Neuronal stem cell (in vitro differentiated cells): ENCODE data around the gene ODAD4.
"Not testable (repeated sequence)": the region's sequence is repeated elsewhere in the genome, so short reads cannot be mapped to it uniquely, and the experiment has no call there.

ENCODE experiments used
- DNase-seq: peaks from one replicate; pipeline ENCODE4 v3.0.0-alpha.2; 2013; ENCODE audit warnings: low spot score
- H2AFZ ChIP-seq: one replicate; pipeline ENCODE4 v1.6.1; 2013; ENCODE audit warnings: mild to moderate bottlenecking, low read length, inconsistent platforms
- H2AK5ac ChIP-seq: 2 replicates; pipeline ENCODE4 v1.6.1; 2013; ENCODE audit warnings: low read depth, mild to moderate bottlenecking, inconsistent platforms, low read length, moderate library complexity, mixed read lengths
- H2BK120ac ChIP-seq: 2 replicates; pipeline ENCODE4 v1.6.1; 2013; ENCODE audit warnings: low read depth, mild to moderate bottlenecking, inconsistent platforms, low read length, moderate library complexity, mixed read lengths
- H2BK12ac ChIP-seq: one replicate; pipeline ENCODE4 v1.6.1; 2013; ENCODE audit warnings: low read length, inconsistent platforms
- H2BK15ac ChIP-seq: 2 replicates; pipeline ENCODE4 v1.6.1; 2013; ENCODE audit warnings: mild to moderate bottlenecking, low read length, inconsistent platforms, mixed read lengths
- H2BK5ac ChIP-seq: one replicate; pipeline ENCODE4 v1.6.1; 2013; ENCODE audit warnings: inconsistent platforms, mild to moderate bottlenecking, low read length, moderate library complexity
- H3K14ac ChIP-seq: one replicate; pipeline ENCODE4 v1.6.1; 2013; ENCODE audit warnings: low read length, inconsistent platforms
- H3K18ac ChIP-seq: 2 replicates; pipeline ENCODE4 v1.6.1; 2013; ENCODE audit warnings: low read length, inconsistent platforms
- H3K23ac ChIP-seq: 2 replicates; pipeline ENCODE4 v1.6.1; 2013; ENCODE audit warnings: low read depth, mild to moderate bottlenecking, mixed read lengths, low read length, inconsistent platforms; ENCODE audit not compliant: poor library complexity
- H3K27ac ChIP-seq: replicated peaks from 3 replicates; pipeline ENCODE4 v1.5.1; 2013; ENCODE audit warnings: low read length, inconsistent platforms
- H3K27me3 ChIP-seq, 3 experiments: 2 replicates each; pipeline ENCODE4 v1.6.1; 2013; ENCODE audit warnings: low read length in 3 of 3, mild to moderate bottlenecking in 2 of 3, inconsistent platforms in 1 of 3, low read depth in 1 of 3, mixed read lengths in 1 of 3, moderate library complexity in 1 of 3; ENCODE audit not compliant: control insufficient read depth in 3 of 3, insufficient read depth in 3 of 3
- H3K36me3 ChIP-seq, 2 donors: replicated peaks in 1 of 2; 2 replicates each; pipeline ENCODE4 v1.6.1; 2013; ENCODE audit warnings: low read length in 2 of 2; ENCODE audit not compliant: control insufficient read depth in 2 of 2, insufficient read depth in 2 of 2
- H3K4ac ChIP-seq: 2 replicates; pipeline ENCODE4 v1.6.1; 2013; ENCODE audit warnings: inconsistent platforms, mild to moderate bottlenecking, low read length, moderate library complexity
- H3K4me1 ChIP-seq, 2 donors: 1 replicate in 1 of 2; 2 replicates in 1 of 2; pipeline ENCODE4 v1.6.1; 2013; ENCODE audit warnings: low read length in 2 of 2, low read depth in 1 of 2; ENCODE audit not compliant: control insufficient read depth in 2 of 2, insufficient read depth in 1 of 2
- H3K4me2 ChIP-seq: one replicate; pipeline ENCODE4 v1.6.1; 2013; ENCODE audit warnings: mild to moderate bottlenecking, low read length, inconsistent platforms; ENCODE audit not compliant: insufficient read depth, poor library complexity, severe bottlenecking
- H3K4me3 ChIP-seq, 2 donors: 2 replicates each; pipeline ENCODE4 v1.5.1; 2013; ENCODE audit warnings: low read length in 2 of 2, mild to moderate bottlenecking in 2 of 2, inconsistent platforms in 1 of 2, moderate library complexity in 1 of 2
- H3K79me1 ChIP-seq: one replicate; pipeline ENCODE4 v1.6.1; 2013; ENCODE audit warnings: low read depth, mild to moderate bottlenecking, inconsistent platforms, low read length, moderate library complexity
- H3K9ac ChIP-seq: one replicate; pipeline ENCODE4 v1.6.1; 2013; ENCODE audit warnings: mild to moderate bottlenecking, low read depth, low read length, inconsistent platforms; ENCODE audit not compliant: poor library complexity
- H3K9me3 ChIP-seq, 2 donors: replicated peaks in 1 of 2; 2 replicates each; pipeline versions ENCODE3 to v1.6.1; 2013; ENCODE audit warnings: low read length in 2 of 2, mild to moderate bottlenecking in 2 of 2, inconsistent platforms in 1 of 2, low read depth in 1 of 2, mixed read lengths in 1 of 2, moderate library complexity in 1 of 2; ENCODE audit not compliant: control insufficient read depth in 2 of 2, insufficient read depth in 1 of 2
- H4K8ac ChIP-seq: one replicate; pipeline ENCODE4 v1.6.1; 2013; ENCODE audit warnings: low read depth, mild to moderate bottlenecking, inconsistent platforms, low read length, moderate library complexity
- H4K91ac ChIP-seq: one replicate; pipeline ENCODE4 v1.6.1; 2013; ENCODE audit warnings: low read length, low read depth, mild to moderate bottlenecking, inconsistent platforms; ENCODE audit not compliant: poor library complexity
- WGBS, 2 donors: extraction: QIAGEN DNeasy Blood & Tissue Kit; methylation state at CpG; one replicate each; pipeline ENCODE4 v1.1.7; 2013; ENCODE audit warnings: missing lambda C conversion rate in 2 of 2, mixed read lengths in 1 of 2; ENCODE audit not compliant: insufficient read length in 2 of 2, insufficient replicate concordance in 1 of 2; ENCODE audit errors: extremely low coverage in 2 of 2; 5-methylcytosine and 5-hydroxymethylcytosine counted together

Gene ODAD4

GRCh38 chr17:41928693-41929251 is 1.6 kb upstream of the ODAD4 start:
- Histone ChIP-seq H2AK5ac (no peak overlapping the region), H2BK120ac (no peak overlapping the region), H2BK5ac (no peak overlapping the region), H3K9ac (no peak overlapping the region), H3K4me3 (no peak overlapping the region), H3K14ac (no peak overlapping the region), H3K79me1 (no peaks in the 10 kb centered on the region), H3K4me1 (peaks cover 2 to 11% of the 10 kb centered on the region in 2 donors), H4K8ac (no peak overlapping the region), H4K91ac (no peak overlapping the region), H2AFZ (peak overlapping the region; percentile 1), H3K4ac (no peak overlapping the region), H3K9me3 (peaks cover 0 to 2% of the 10 kb centered on the region in 2 donors), H3K23ac (no peak overlapping the region), H3K36me3 (no peaks in the 10 kb centered on the region), H2BK15ac (no peak overlapping the region), H3K27ac (no peak overlapping the region), H3K18ac (no peak overlapping the region), H3K4me2 (no peak overlapping the region), H2BK12ac (no peak overlapping the region), H3K27me3 (no peaks in the 10 kb centered on the region)
- WGBS, 2 donors, result no CpG with 5 or more reads among the region's 6 CpGs
- DNase-seq, result no peak

- H3K27me3 ChIP-seq, H3K14ac ChIP-seq, H4K91ac ChIP-seq, DNase-seq, H4K8ac ChIP-seq, H2AK5ac ChIP-seq, H2BK5ac ChIP-seq, H3K23ac ChIP-seq, H3K4ac ChIP-seq, H3K79me1 ChIP-seq, H3K18ac ChIP-seq, H3K9me3 ChIP-seq, H3K9ac ChIP-seq, H2BK120ac ChIP-seq, H2BK12ac ChIP-seq, H2BK15ac ChIP-seq, H3K36me3 ChIP-seq: not testable (repeated sequence)
- no CpG with 5 or more reads among the region's 18 CpGs for WGBS, 2 donors
- H3K4me3 ChIP-seq, result peak overlapping the region; percentile 65 to 84
- peak overlapping the region; percentile 90 for H2AFZ ChIP-seq
- H3K27ac ChIP-seq, result peak overlapping the region; percentile 29
- H3K4me1 ChIP-seq, result peaks cover 2 to 11% of the 10 kb centered on the region in 2 donors
- peak overlapping the region; percentile 58 for H3K4me2 ChIP-seq
Measured at GRCh38 chr17:41930833-41931156, 378 bp downstream of the ODAD4 start.

GRCh38 chr17:41931715-41932114 is 1.3 kb downstream of the ODAD4 start:
- H3K4me1 ChIP-seq, result peaks cover 2 to 11% of the 10 kb centered on the region in 2 donors
- not testable (repeated sequence) for H3K9ac ChIP-seq, H2BK15ac ChIP-seq, H3K18ac ChIP-seq, H2AFZ ChIP-seq, H2AK5ac ChIP-seq, H4K91ac ChIP-seq, H2BK5ac ChIP-seq, H4K8ac ChIP-seq, DNase-seq, H3K27ac ChIP-seq, H3K27me3 ChIP-seq, H2BK120ac ChIP-seq, H2BK12ac ChIP-seq, H3K4ac ChIP-seq, H3K4me2 ChIP-seq, H3K23ac ChIP-seq, H3K79me1 ChIP-seq, H3K9me3 ChIP-seq, H3K4me3 ChIP-seq, H3K14ac ChIP-seq
- WGBS, 2 donors, result no CpG with 5 or more reads among the region's 4 CpGs
- peaks cover 10 to 18% of the 10 kb centered on the region in 2 donors for H3K36me3 ChIP-seq

- DNase-seq, result no peak
- H3K36me3 ChIP-seq, result peaks cover 14 to 29% of the 10 kb centered on the region in 2 donors
Measured at GRCh38 chr17:41932816-41933389, 2.5 kb downstream of the ODAD4 start.

More at GRCh38 chr17:41932816-41933389, 2.5 kb downstream of the ODAD4 start:
- H3K9ac ChIP-seq, result no peak overlapping the region
- H3K14ac ChIP-seq, result no peak overlapping the region
- no peak overlapping the region for H3K4me3 ChIP-seq
- no peak overlapping the region for H3K4me2 ChIP-seq
- no peak overlapping the region for H2AK5ac ChIP-seq
- no peaks in the 10 kb centered on the region for H3K27me3 ChIP-seq
- no peak overlapping the region for H3K27ac ChIP-seq
- H3K4ac ChIP-seq, result no peak overlapping the region
- no peak overlapping the region for H2BK15ac ChIP-seq
- no peak overlapping the region for H2AFZ ChIP-seq
- peaks cover 2 to 11% of the 10 kb centered on the region in 2 donors for H3K4me1 ChIP-seq
- H3K23ac ChIP-seq, result no peak overlapping the region
- no CpG with 5 or more reads among the region's 2 CpGs for WGBS, 2 donors
- no peak overlapping the region for H2BK12ac ChIP-seq
- H4K91ac ChIP-seq, result no peak overlapping the region
- no peak overlapping the region for H4K8ac ChIP-seq
- H2BK5ac ChIP-seq, result no peak overlapping the region
- no peaks in the 10 kb centered on the region for H3K79me1 ChIP-seq
- H3K9me3 ChIP-seq, result no peaks in the 10 kb centered on the region
- H2BK120ac ChIP-seq, result no peak overlapping the region
- no peak overlapping the region for H3K18ac ChIP-seq
